HG03103 (cell line): ENCODE results near the gene C10orf71.
A peak's percentile ranks its signal among the peaks of the same experiment; 100 is the strongest.

Experiments used
- ATAC-seq: cut with Tn5 transposase; IDR thresholded peaks from one replicate; pipeline ENCODE4 v1.9.1; 2021; ENCODE audit warnings: low read depth; ENCODE audit not compliant: unreplicated experiment

Gene C10orf71

GRCh38 chr10:49290607-49291006 lies 8.4 kb upstream of the C10orf71 start:
- ATAC-seq = no peak

- no peak for ATAC-seq
Measured at GRCh38 chr10:49292565-49293207, 6.3 kb upstream of the C10orf71 start.

GRCh38 chr10:49293208-49293603 lies 5.8 kb upstream of the C10orf71 start:
- no peak for ATAC-seq

- ATAC-seq = no peak
Measured at GRCh38 chr10:49294731-49295130, 4.2 kb upstream of the C10orf71 start.

- ATAC-seq = no peak
Measured at GRCh38 chr10:49295297-49295696, 3.7 kb upstream of the C10orf71 start.

- no peak for ATAC-seq
Measured at GRCh38 chr10:49296382-49296781, 2.6 kb upstream of the C10orf71 start.

- no peak for ATAC-seq
Measured at GRCh38 chr10:49296836-49297235, 2.1 kb upstream of the C10orf71 start.

GRCh38 chr10:49297818-49298670 lies 926 bp upstream of the C10orf71 start:
- ATAC-seq = no peak

GRCh38 chr10:49298671-49298982 lies 343 bp upstream of the C10orf71 start:
- ATAC-seq = no peak

GRCh38 chr10:49299816-49300139 lies 808 bp downstream of the C10orf71 start:
- ATAC-seq = peak; percentile 43

GRCh38 chr10:49300140-49300974 lies 1.4 kb downstream of the C10orf71 start:
- peak; percentile 56 for ATAC-seq

GRCh38 chr10:49301302-49301701 lies 2.3 kb downstream of the C10orf71 start:
- no peak for ATAC-seq

GRCh38 chr10:49302088-49302487 lies 3.1 kb downstream of the C10orf71 start:
- ATAC-seq = no peak

GRCh38 chr10:49303711-49304110 lies 4.7 kb downstream of the C10orf71 start:
- ATAC-seq = no peak

- no peak for ATAC-seq
Measured at GRCh38 chr10:49304137-49304536, 5.2 kb downstream of the C10orf71 start.

GRCh38 chr10:49307921-49308320 lies 9.0 kb downstream of the C10orf71 start:
- no peak for ATAC-seq

GRCh38 chr10:49308881-49309280 lies 9.9 kb downstream of the C10orf71 start:
- no peak for ATAC-seq

- no peak for ATAC-seq
Measured at GRCh38 chr10:49309691-49310411, 10.9 kb downstream of the C10orf71 start.

GRCh38 chr10:49310460-49310859 lies 11.5 kb downstream of the C10orf71 start:
- ATAC-seq = no peak

GRCh38 chr10:49310901-49311554 lies 12.1 kb downstream of the C10orf71 start:
- no peak for ATAC-seq
